DOHH2 (cell line): ENCODE data around the gene GCN1.

Experiments used
- EZH2phosphoT487 ChIP-seq: fragments of 200-600 bp; sonication (generic); IDR thresholded peaks from 2 replicates; pipeline ENCODE4 v1.6.1; 2017; ENCODE audit warnings: borderline replicate concordance, mild to moderate bottlenecking, antibody characterized with exemption, low read length, moderate library complexity, mixed read lengths
- TF ChIP-seq, protein P1 (sequence below): fragments of 200-600 bp; sonication (generic); IDR thresholded peaks from one replicate; pipeline ENCODE4 v1.5.1; 2014; ENCODE audit warnings: antibody characterized with exemption, mild to moderate bottlenecking, low read depth, low read length; ENCODE audit not compliant: poor library complexity, severe bottlenecking

DNA sequence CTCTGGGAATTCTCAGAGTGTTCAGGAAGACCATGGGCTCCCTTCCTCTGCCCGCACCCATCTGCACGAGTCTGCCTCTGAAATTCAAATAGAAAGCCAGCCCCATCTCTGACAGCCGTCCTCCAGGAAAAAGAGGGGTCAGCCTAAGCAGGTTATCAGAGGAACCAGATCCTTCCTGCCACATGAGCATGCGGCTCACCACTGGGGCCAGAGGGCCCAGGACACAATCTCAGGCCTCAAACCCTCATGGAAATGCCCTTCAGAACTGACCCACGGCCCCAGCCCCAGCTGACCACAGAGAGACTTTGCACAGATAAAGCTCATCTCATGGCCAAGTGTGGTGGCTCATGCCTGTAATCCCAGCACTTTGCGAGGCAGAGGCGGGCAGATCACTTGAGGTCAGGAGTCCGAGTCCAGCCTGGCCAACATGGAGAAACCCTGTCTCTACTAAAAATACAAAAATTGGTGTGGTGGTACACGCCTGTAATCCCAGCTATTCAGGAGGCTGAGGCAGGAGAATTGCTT is 47.8 kb upstream of the GCN1 start:
- TF ChIP-seq, protein P1, sequence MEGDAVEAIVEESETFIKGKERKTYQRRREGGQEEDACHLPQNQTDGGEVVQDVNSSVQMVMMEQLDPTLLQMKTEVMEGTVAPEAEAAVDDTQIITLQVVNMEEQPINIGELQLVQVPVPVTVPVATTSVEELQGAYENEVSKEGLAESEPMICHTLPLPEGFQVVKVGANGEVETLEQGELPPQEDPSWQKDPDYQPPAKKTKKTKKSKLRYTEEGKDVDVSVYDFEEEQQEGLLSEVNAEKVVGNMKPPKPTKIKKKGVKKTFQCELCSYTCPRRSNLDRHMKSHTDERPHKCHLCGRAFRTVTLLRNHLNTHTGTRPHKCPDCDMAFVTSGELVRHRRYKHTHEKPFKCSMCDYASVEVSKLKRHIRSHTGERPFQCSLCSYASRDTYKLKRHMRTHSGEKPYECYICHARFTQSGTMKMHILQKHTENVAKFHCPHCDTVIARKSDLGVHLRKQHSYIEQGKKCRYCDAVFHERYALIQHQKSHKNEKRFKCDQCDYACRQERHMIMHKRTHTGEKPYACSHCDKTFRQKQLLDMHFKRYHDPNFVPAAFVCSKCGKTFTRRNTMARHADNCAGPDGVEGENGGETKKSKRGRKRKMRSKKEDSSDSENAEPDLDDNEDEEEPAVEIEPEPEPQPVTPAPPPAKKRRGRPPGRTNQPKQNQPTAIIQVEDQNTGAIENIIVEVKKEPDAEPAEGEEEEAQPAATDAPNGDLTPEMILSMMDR = no peak
- no peak for TF ChIP-seq EZH2phosphoT487
